ENCODE data around the gene PUS3.

Gene PUS3

DNA sequence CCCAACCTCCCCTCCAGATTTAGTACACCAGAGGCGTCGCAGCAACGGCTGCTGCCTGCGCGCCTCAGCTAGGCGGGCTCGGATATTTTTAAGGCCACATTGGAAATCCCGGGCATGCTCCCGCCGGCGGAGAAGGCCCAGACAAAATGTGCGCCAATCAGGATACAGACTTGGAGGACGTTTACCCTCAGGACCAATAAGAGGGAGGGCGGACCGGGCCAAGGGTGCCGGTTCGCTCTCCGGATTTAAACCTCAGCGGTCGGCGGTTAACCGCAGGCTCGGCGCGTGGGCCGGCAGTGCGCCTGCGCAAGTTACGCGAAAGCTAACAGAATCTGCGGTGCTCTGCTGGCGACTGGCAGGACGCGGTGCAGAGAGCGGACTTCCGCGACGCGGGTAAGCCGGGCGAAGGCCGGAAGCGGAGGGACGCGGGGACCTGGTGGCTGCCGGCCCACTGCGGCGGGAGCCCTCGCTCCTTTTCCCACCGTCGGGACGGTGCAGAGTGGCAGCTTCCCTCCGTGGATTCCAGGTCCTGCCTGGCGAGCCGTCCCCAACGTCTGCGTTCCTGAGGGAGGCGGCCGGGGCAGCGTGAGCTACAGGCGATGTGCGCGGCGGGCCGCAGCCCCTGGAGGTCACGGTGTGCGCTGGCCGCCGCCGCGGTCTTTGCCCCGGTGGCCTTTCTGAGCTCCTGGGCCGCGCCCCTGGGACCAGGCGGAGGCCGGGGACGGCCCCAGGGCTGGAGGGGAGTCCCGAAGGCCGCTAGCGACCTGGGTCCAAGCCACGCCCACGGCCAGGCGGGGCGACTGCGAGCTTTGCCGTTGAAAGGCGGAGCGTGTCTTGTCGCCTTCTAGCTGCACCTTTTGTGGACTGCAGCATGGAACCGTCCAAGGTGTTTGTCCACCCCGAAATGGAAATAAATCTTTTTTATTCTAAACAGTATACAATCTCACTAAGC, 15.4 kb downstream of the PUS3 start, which contains the start of gene HYLS1:
TSS of gene HYLS1 (plus strand) at position 296 of the 952 bp plus-strand sequence. CDS start 11,701 bp downstream, outside the sequence.
- peak; percentile 96 for DNase-seq (ENCODE audit: low spot score)
- in situ Hi-C loops (cut with MboI; ENCODE audit: low sequenced_read_pairs, unreplicated experiment), result no loop called here
- TF ChIP-seq, protein P1, sequence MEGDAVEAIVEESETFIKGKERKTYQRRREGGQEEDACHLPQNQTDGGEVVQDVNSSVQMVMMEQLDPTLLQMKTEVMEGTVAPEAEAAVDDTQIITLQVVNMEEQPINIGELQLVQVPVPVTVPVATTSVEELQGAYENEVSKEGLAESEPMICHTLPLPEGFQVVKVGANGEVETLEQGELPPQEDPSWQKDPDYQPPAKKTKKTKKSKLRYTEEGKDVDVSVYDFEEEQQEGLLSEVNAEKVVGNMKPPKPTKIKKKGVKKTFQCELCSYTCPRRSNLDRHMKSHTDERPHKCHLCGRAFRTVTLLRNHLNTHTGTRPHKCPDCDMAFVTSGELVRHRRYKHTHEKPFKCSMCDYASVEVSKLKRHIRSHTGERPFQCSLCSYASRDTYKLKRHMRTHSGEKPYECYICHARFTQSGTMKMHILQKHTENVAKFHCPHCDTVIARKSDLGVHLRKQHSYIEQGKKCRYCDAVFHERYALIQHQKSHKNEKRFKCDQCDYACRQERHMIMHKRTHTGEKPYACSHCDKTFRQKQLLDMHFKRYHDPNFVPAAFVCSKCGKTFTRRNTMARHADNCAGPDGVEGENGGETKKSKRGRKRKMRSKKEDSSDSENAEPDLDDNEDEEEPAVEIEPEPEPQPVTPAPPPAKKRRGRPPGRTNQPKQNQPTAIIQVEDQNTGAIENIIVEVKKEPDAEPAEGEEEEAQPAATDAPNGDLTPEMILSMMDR (IDR thresholded peaks at IDR 0.05; ENCODE audit: borderline replicate concordance, control extremely low read depth, extremely low read depth, insufficient read depth, missing control alignments), result peak; percentile 31

DNA sequence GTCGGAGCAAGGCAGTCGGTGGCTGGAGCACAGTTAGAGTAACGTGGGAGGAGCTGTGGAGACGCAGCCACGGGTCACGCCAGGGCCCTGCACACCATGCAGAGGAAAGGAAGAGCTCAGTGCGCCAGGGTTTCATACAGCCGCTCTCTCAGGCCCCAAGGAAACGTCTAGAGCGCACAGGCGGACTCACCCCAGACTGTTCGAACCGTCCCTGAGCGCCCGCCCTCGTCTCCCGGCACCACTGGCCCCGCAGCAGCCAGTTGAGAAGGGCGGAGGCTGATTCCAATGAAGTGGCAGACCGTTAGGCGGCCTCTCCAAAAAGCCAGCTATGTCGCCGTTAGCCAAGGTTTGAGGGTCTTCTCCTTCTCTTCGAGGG, 16.0 kb downstream of the PUS3 start:
- in situ Hi-C loops (cut with MboI; ENCODE audit: low sequenced_read_pairs, unreplicated experiment), result no loop called here
- DNase-seq (ENCODE audit: low spot score), result peak; percentile 56
- TF ChIP-seq, protein P1 (IDR thresholded peaks at IDR 0.05; ENCODE audit: borderline replicate concordance, control extremely low read depth, extremely low read depth, insufficient read depth, missing control alignments), result no peak

DNA sequence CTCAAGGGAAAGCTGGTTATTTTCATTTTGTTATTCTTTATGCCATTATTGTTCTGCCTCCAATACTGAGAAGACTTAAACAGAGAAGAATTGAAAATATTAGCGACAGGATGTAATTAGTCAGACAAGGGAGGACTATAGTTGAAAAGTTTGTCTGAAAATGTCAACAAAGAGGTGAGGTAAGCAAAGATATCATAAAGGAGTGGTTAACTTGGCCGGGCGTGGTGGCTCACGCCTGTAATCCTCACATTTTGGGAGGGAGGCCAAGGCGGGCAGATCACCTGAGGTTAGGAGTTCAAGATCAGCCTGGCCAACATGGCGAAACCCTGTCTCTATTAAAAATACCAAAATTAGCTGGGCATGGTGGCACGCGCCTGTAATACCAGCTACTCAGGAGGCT, 19.6 kb downstream of the PUS3 start:
- TF ChIP-seq, protein P1 (IDR thresholded peaks at IDR 0.05; ENCODE audit: borderline replicate concordance, control extremely low read depth, extremely low read depth, insufficient read depth, missing control alignments), result no peak
- DNase-seq (ENCODE audit: low spot score), result no peak
- in situ Hi-C loops (cut with MboI; ENCODE audit: low sequenced_read_pairs, unreplicated experiment), result no loop called here

DNA sequence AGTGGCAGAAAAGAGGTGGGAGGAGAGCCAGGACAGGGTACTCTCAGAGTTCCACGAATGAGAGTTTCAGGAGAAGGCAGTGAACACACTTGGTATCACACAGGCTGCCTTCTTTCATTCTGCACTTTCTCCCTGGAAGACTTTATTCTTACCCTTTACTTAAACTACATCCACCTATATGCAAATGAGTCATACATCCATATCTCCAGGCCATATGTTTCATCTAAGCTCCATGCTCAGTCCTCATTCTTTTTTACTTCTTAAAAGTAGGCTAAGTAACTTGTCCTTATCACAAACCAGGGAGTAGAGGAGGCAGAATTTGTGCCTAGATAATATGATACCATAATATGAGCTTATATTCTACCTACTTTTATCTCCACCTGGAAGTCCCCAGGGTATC, 21.7 kb downstream of the PUS3 start:
- in situ Hi-C loops (cut with MboI; ENCODE audit: low sequenced_read_pairs, unreplicated experiment), result no loop called here
- TF ChIP-seq, protein P1 (IDR thresholded peaks at IDR 0.05; ENCODE audit: borderline replicate concordance, control extremely low read depth, extremely low read depth, insufficient read depth, missing control alignments), result no peak
- DNase-seq (ENCODE audit: low spot score), result no peak

DNA sequence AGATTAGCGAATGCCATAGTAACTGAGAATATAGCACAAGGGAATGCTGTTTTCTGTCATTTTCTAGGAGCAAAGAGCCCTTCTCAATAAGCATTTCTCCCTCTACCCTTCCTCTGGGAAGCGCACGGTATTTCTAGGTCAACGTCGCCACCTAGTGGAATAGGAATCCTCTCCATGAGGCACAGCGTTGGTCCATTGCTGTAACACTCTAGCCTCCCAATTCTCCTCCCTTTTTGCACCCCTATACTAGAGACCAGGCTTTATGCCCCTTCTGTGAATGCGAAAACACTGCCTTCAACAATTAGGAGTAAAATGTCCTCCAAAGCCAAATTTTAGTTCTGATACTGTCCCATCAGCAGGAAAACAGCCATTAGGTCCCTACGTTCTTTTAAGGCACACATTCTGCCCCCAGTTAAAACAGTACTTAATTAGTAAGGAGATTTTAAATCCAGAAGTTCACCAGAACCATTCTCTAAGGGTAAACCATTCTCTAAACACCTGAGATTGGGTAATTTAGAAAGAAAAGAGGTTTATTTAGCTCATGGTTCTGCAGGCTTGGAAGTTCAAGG, 28.4 kb downstream of the PUS3 start:
- TF ChIP-seq, protein P1 (IDR thresholded peaks at IDR 0.05; ENCODE audit: borderline replicate concordance, control extremely low read depth, extremely low read depth, insufficient read depth, missing control alignments), result peak; percentile 77
- in situ Hi-C loops (cut with MboI; ENCODE audit: low sequenced_read_pairs, unreplicated experiment), result no loop called here
- DNase-seq (ENCODE audit: low spot score), result peak; percentile 56

DNA sequence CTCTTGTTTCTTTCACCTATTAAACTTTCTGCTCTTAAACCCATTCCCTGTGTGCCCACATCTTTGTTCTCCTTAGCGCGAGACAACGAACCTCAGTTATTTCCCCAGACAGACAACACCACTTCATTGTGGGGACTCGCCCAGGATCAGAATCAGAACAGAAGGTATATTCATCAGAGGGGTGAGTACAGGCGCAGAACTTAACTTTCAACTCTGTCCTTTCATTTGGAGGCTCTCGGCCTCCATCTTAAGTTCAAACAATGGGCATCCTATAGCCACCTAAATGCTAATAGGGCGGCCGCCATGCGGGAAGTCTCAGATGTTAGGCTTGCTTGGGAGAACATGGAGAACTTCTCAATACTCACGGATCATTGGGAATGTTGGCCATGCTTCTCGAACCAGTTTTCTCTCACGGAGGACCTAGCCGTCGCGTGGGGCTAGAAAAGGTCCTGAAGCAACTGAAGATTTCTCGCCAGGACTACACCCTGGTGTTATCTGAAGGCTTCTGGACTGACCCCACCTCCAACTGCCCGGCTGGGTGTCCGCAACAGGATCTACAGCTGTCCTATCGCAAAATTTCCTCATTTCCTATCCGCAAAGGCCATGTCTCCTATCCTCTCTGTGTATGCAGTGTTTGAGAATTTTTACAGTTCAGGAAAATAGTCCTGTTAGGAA, 29.0 kb downstream of the PUS3 start:
- in situ Hi-C loops (cut with MboI; ENCODE audit: low sequenced_read_pairs, unreplicated experiment), result no loop called here
- DNase-seq (ENCODE audit: low spot score), result no peak

More for the DNA sequence above, 29.0 kb downstream of the PUS3 start:
- TF ChIP-seq, protein P1 (IDR thresholded peaks at IDR 0.05; ENCODE audit: borderline replicate concordance, control extremely low read depth, extremely low read depth, insufficient read depth, missing control alignments), result no peak
